Gastroesophageal sphincter (tissue), 3 donors: Measurements from ENCODE around the gene AXIN1.

ENCODE experiments used
- POLR2A ChIP-seq, 2 donors: fragments of 450-650 bp; IDR thresholded peaks; one replicate each; pipeline ENCODE4 v1.6.1; 2017; ENCODE audit warnings: antibody characterized with exemption in 2 of 2, mild to moderate bottlenecking in 2 of 2, moderate library complexity in 1 of 2
- POLR2AphosphoS5 ChIP-seq: sonication (generic); formaldehyde crosslinking; IDR thresholded peaks from one replicate; pipeline ENCODE4 v1.6.1; 2017; ENCODE audit warnings: antibody characterized with exemption
- TF ChIP-seq, protein P1 (sequence below), 4 experiments: fragments of 200-600 bp in 2 of 4; fragments of 450-650 bp in 2 of 4; sonication (generic) in 1 of 4; IDR thresholded peaks; one replicate each; pipeline ENCODE4 v1.5.1; 2017 to 2019; ENCODE audit warnings: antibody characterized with exemption in 4 of 4, mild to moderate bottlenecking in 2 of 4, moderate library complexity in 2 of 4

DNA sequence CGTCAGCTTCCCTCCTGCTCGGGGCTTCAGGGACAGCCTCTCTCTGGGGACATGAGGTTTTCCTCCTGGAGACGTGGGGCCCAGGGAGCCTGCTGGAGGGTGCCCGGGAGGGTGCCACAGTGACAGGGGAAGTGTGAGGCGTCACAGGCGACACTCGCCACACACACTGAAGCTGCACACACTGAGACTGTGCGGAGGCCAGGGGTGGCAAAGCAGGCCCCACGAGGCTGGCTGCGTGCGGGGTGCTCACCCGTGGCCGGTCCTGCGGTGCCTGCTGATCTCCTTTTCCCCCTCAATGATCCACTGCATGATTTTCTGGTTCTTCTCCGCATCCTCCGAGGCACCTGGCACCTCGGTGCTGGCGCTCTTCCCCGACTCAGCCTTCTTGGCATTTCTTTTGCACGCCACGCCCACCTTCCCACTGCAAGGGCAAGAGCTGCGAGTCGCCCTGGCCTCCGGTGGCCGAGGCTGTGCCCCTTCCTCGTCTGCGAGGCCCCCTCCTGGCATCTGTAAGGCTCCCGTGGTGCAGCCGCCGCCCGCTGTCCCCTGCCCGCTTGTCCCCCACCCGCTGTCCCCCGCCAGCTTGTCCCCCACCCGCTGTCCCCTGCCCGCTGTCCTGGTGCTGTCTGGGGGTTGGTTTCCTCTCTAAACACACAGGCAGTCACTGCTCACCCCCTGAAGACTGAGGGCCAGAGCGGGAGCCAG is 55.6 kb downstream of the AXIN1 start:
- TF ChIP-seq, protein P1, sequence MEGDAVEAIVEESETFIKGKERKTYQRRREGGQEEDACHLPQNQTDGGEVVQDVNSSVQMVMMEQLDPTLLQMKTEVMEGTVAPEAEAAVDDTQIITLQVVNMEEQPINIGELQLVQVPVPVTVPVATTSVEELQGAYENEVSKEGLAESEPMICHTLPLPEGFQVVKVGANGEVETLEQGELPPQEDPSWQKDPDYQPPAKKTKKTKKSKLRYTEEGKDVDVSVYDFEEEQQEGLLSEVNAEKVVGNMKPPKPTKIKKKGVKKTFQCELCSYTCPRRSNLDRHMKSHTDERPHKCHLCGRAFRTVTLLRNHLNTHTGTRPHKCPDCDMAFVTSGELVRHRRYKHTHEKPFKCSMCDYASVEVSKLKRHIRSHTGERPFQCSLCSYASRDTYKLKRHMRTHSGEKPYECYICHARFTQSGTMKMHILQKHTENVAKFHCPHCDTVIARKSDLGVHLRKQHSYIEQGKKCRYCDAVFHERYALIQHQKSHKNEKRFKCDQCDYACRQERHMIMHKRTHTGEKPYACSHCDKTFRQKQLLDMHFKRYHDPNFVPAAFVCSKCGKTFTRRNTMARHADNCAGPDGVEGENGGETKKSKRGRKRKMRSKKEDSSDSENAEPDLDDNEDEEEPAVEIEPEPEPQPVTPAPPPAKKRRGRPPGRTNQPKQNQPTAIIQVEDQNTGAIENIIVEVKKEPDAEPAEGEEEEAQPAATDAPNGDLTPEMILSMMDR (IDR thresholded peaks at IDR 0.05), result no peak
- TF ChIP-seq POLR2AphosphoS5, result no peak
- TF ChIP-seq POLR2A (IDR thresholded peaks at IDR 0.05), result no peak
